Measurements from ENCODE around the gene SLC2A11. TPM values are rescaled to one million over a fixed set of nuclear protein-coding genes. Genes with fewer than 3 reads are reported as not detected.

SLC2A11 gene
- total RNA-seq, 1 donor from 2014 or later: 18.2 TPM

DNA sequence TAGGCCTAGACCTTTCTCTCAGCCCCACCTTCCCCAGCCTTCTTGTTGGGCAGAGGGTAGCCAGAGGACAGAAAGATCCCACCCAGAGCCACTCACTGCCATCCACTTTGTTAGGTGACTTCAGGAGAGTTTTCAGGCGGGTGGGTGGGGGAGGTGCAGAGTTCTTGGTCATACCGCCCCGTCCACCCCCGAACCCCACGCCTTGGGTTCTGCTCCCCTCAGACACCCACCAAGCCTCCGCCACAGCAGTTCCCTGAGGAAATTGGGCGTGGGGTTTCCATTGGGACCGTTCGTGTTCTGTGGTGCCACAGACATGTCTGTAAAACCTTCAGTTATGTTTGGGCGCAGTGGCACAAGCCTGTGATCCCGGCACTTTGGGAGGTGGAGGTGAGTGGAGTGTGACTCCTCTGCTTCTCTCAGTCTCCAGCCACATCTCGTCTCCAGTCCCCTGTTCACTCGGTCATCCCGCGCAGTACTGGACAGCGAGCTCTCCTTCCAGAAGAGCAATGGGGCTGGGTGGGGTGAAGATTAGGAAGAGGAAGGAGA, 38.0 kb downstream of the SLC2A11 start:
- no peak for TF ChIP-seq CTCF (conservative IDR thresholded peaks at IDR 0.05)
- Mint-ChIP-seq H3K9me3 (peaks cover 12% of the 10 kb centered on the region), H3K36me3 (ENCODE audit: low read depth) (peaks cover 10% of the 10 kb centered on the region)

DNA sequence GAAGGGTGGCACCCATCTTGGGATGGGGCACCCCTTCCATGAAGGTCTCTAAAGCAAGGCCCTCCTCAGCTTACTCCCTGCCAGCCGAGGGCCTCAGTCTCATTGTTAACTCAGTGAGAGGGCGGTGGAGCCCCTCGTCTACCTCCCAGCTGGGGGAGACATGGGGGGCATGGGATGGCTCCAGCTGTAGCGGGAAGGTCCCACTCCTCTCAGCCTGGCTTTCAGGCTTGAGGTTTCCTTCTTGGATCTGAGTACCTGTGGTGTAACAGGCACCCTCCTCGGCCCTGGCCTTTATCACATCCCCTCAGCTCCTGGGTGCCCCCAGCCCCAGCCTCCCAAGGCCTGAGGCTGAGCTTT, 38.5 kb downstream of the SLC2A11 start:
- Mint-ChIP-seq H3K4me3 (peak overlapping the region; percentile 97), H3K9me3 (peaks cover 12% of the 10 kb centered on the region), H3K27me3 (ENCODE audit: low read depth) (peaks cover 5% of the 10 kb centered on the region), H3K36me3 (ENCODE audit: low read depth) (peaks cover 10% of the 10 kb centered on the region), H3K4me1 (peaks cover 27% of the 10 kb centered on the region), H3K27ac (ENCODE audit: unreplicated experiment) (no peak overlapping the region)
- TF ChIP-seq CTCF (conservative IDR thresholded peaks at IDR 0.05): no peak
- no peak for DNase-seq (ENCODE audit: low read depth, low spot score)

More for the DNA sequence above, 38.0 kb downstream of the SLC2A11 start:
- peak overlapping the region; percentile 96 for H3K27ac Mint-ChIP-seq (ENCODE audit: unreplicated experiment)
- peaks cover 27% of the 10 kb centered on the region for H3K4me1 Mint-ChIP-seq
- no peak for DNase-seq (ENCODE audit: low read depth, low spot score)
- peaks cover 5% of the 10 kb centered on the region for H3K27me3 Mint-ChIP-seq (ENCODE audit: low read depth)
- H3K4me3 Mint-ChIP-seq: peak overlapping the region; percentile 97

- Mint-ChIP-seq H3K36me3 (ENCODE audit: low read depth) (peaks cover 10% of the 10 kb centered on the region), H3K27ac (ENCODE audit: unreplicated experiment) (no peak overlapping the region)
Observed at GRCh38 chr22:23896523-23897186, 39.0 kb downstream of the SLC2A11 start.

GRCh38 chr22:23897320-23897719, 39.6 kb downstream of the SLC2A11 start:
- Mint-ChIP-seq H3K27me3 (ENCODE audit: low read depth) (peaks cover 5% of the 10 kb centered on the region), H3K36me3 (ENCODE audit: low read depth) (peaks cover 13% of the 10 kb centered on the region), H3K4me1 (peaks cover 27% of the 10 kb centered on the region), H3K27ac (ENCODE audit: unreplicated experiment) (peak overlapping the region; percentile 62), H3K9me3 (peaks cover 6% of the 10 kb centered on the region), H3K4me3 (peak overlapping the region; percentile 83)
- no peak for DNase-seq (ENCODE audit: low read depth, low spot score)
- no peak for TF ChIP-seq CTCF (conservative IDR thresholded peaks at IDR 0.05)

More at GRCh38 chr22:23896523-23897186, 39.0 kb downstream of the SLC2A11 start:
- peak overlapping the region; percentile 83 for H3K4me3 Mint-ChIP-seq
- no peak for TF ChIP-seq CTCF (conservative IDR thresholded peaks at IDR 0.05)
- no peak for DNase-seq (ENCODE audit: low read depth, low spot score)
- H3K9me3 Mint-ChIP-seq: peaks cover 9% of the 10 kb centered on the region
- peaks cover 5% of the 10 kb centered on the region for H3K27me3 Mint-ChIP-seq (ENCODE audit: low read depth)
- peaks cover 27% of the 10 kb centered on the region for H3K4me1 Mint-ChIP-seq

DNA sequence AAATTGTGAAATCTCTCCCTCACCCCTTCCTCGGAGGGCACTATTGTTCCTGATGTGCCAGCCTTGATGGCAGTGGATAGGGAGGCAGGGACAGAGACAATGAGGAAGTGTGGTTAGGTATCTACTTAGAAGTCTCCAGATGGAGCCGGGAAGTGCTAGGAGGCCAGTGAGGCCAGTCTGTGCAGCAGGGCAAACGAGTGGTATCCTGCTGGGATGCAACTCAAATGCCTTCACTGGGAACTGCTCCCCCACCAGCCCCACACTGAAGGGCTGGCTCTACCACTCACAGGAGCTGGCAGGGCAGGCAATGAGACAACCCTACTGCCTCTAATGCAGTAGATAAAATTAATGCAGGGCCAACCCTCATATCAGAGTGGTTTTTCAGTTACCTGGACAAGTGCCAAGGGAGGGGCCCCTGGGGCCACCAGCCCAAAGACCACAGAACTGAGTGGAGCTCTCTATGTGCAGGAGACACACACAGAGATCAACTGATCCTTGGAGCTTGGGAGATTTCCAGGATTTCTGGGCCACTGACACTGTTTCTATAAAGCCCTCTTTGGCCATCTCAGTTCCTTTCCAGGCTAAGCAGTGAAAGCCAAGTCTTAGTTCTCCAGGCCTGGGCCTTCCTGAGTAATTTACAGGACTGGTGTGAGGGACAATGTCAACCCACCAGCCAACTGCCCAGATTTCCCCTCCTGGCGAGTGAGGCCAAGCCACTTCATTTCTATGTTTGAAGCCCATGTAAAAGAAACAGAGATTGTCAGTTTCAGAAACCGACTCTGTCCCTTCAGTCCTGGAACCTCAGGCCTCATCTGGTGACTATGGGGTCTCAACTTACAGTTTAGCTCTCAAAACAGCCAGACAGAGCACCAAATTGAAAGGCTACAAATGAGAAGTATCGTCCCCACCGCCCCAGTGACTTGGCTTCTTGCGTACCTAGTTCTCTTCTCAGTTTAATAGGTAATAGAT, 40.6 kb downstream of the SLC2A11 start:
- no peaks in the 10 kb centered on the region for H3K9me3 Mint-ChIP-seq
- no peak for TF ChIP-seq CTCF (conservative IDR thresholded peaks at IDR 0.05)

More for the DNA sequence above, 40.6 kb downstream of the SLC2A11 start:
- Mint-ChIP-seq H3K27ac (ENCODE audit: unreplicated experiment) (no peak overlapping the region), H3K4me3 (peak overlapping the region; percentile 54), H3K36me3 (ENCODE audit: low read depth) (peaks cover 13% of the 10 kb centered on the region), H3K4me1 (peaks cover 20% of the 10 kb centered on the region), H3K27me3 (ENCODE audit: low read depth) (peaks cover 5% of the 10 kb centered on the region)
- DNase-seq (ENCODE audit: low read depth, low spot score): no peak
